Activated naive CD8-positive, alpha-beta T cell treated with anti-CD3 and anti-CD28 coated beads for 36 hours (primary cell): ENCODE results near the gene PATJ. TPM values are rescaled to one million over a fixed set of nuclear protein-coding genes. Genes with fewer than 3 reads are reported as not detected.

Experiments used
- DNase-seq: peaks from one replicate; pipeline ENCODE4 v3.0.0; 2021
- H3K27ac Mint-ChIP-seq: one replicate; pipeline ENCODE4 v1.8.0; 2022; ENCODE audit warnings: mild to moderate bottlenecking, moderate library complexity, mixed read lengths
- H3K27me3 Mint-ChIP-seq: one replicate; pipeline ENCODE4 v1.8.0; 2022; ENCODE audit warnings: mild to moderate bottlenecking, mixed read lengths
- H3K36me3 Mint-ChIP-seq: one replicate; pipeline ENCODE4 v1.8.0; 2021; ENCODE audit warnings: mild to moderate bottlenecking, mixed read lengths
- H3K4me1 Mint-ChIP-seq: one replicate; pipeline ENCODE4 v1.8.0; 2021; ENCODE audit warnings: mixed read lengths
- H3K4me3 Mint-ChIP-seq: one replicate; pipeline ENCODE4 v1.8.0; 2022; ENCODE audit warnings: mild to moderate bottlenecking, moderate library complexity, mixed read lengths
- H3K9me3 Mint-ChIP-seq: one replicate; pipeline ENCODE4 v1.8.0; 2022; ENCODE audit warnings: mixed read lengths
- total RNA-seq, 2 experiments: library from RNA; stranded (reverse); gene quantifications; one replicate each; pipeline ENCODE4 v1.2.3, GENCODE V29; 2021

Gene PATJ
- total RNA-seq, 2 experiments from 2014 or later = 6.8 to 8.9 TPM

- Mint-ChIP-seq H3K36me3 (peaks cover 2% of the 10 kb centered on the region), H3K27ac (no peak overlapping the region), H3K4me1 (peaks cover 14% of the 10 kb centered on the region), H3K9me3 (no peaks in the 10 kb centered on the region), H3K4me3 (no peak overlapping the region), H3K27me3 (no peaks in the 10 kb centered on the region)
- no peak for DNase-seq
Observed at GRCh38 chr1:61979729-61980128, 237.4 kb downstream of the PATJ start.

- no peak overlapping the region for H3K4me3 Mint-ChIP-seq
- H3K27ac Mint-ChIP-seq = no peak overlapping the region
- H3K36me3 Mint-ChIP-seq = peaks cover 2% of the 10 kb centered on the region
Observed at GRCh38 chr1:61980561-61980960, 238.3 kb downstream of the PATJ start.

GRCh38 chr1:61981870-61982660 is 239.8 kb downstream of the PATJ start:
- no peaks in the 10 kb centered on the region for H3K36me3 Mint-ChIP-seq
- H3K4me3 Mint-ChIP-seq = no peak overlapping the region
- no peaks in the 10 kb centered on the region for H3K9me3 Mint-ChIP-seq
- H3K4me1 Mint-ChIP-seq = peaks cover 14% of the 10 kb centered on the region
- no peak overlapping the region for H3K27ac Mint-ChIP-seq
- no peaks in the 10 kb centered on the region for H3K27me3 Mint-ChIP-seq
- no peak for DNase-seq

More at GRCh38 chr1:61980561-61980960, 238.3 kb downstream of the PATJ start:
- Mint-ChIP-seq H3K4me1 (peaks cover 14% of the 10 kb centered on the region), H3K27me3 (no peaks in the 10 kb centered on the region), H3K9me3 (no peaks in the 10 kb centered on the region)
- DNase-seq = peak; percentile 25

GRCh38 chr1:61983236-61983635 is 241.0 kb downstream of the PATJ start:
- no peaks in the 10 kb centered on the region for H3K36me3 Mint-ChIP-seq
- no peaks in the 10 kb centered on the region for H3K27me3 Mint-ChIP-seq
- H3K4me1 Mint-ChIP-seq = peaks cover 10% of the 10 kb centered on the region
- H3K27ac Mint-ChIP-seq = no peak overlapping the region
- no peak overlapping the region for H3K4me3 Mint-ChIP-seq
- H3K9me3 Mint-ChIP-seq = no peaks in the 10 kb centered on the region
- no peak for DNase-seq

GRCh38 chr1:61992257-61992656 is 250.0 kb downstream of the PATJ start:
- Mint-ChIP-seq H3K27ac (no peak overlapping the region), H3K9me3 (no peaks in the 10 kb centered on the region)

GRCh38 chr1:61993331-61993961 is 251.2 kb downstream of the PATJ start:
- H3K4me1 Mint-ChIP-seq = no peaks in the 10 kb centered on the region
- no peak overlapping the region for H3K4me3 Mint-ChIP-seq
- no peaks in the 10 kb centered on the region for H3K27me3 Mint-ChIP-seq
- H3K36me3 Mint-ChIP-seq = peaks cover 23% of the 10 kb centered on the region
- H3K27ac Mint-ChIP-seq = no peak overlapping the region
- no peak for DNase-seq
- H3K9me3 Mint-ChIP-seq = no peaks in the 10 kb centered on the region

More at GRCh38 chr1:61992257-61992656, 250.0 kb downstream of the PATJ start:
- Mint-ChIP-seq H3K4me1 (no peaks in the 10 kb centered on the region), H3K27me3 (no peaks in the 10 kb centered on the region), H3K36me3 (peaks cover 23% of the 10 kb centered on the region), H3K4me3 (no peak overlapping the region)
- DNase-seq = no peak

- Mint-ChIP-seq H3K4me3 (no peak overlapping the region), H3K27me3 (no peaks in the 10 kb centered on the region), H3K4me1 (no peaks in the 10 kb centered on the region), H3K36me3 (peaks cover 30% of the 10 kb centered on the region), H3K27ac (no peak overlapping the region), H3K9me3 (no peaks in the 10 kb centered on the region)
- no peak for DNase-seq
Observed at GRCh38 chr1:61995641-61996040, 253.4 kb downstream of the PATJ start.

- Mint-ChIP-seq H3K36me3 (peaks cover 27% of the 10 kb centered on the region), H3K4me3 (no peak overlapping the region), H3K27me3 (no peaks in the 10 kb centered on the region), H3K27ac (no peak overlapping the region), H3K4me1 (no peaks in the 10 kb centered on the region), H3K9me3 (no peaks in the 10 kb centered on the region)
- DNase-seq = no peak
Observed at GRCh38 chr1:61997123-61997522, 254.8 kb downstream of the PATJ start.

GRCh38 chr1:62003777-62004176 is 261.5 kb downstream of the PATJ start:
- DNase-seq = no peak
- H3K27me3 Mint-ChIP-seq = no peaks in the 10 kb centered on the region
- H3K9me3 Mint-ChIP-seq = no peaks in the 10 kb centered on the region
- H3K27ac Mint-ChIP-seq = no peak overlapping the region
- no peak overlapping the region for H3K4me3 Mint-ChIP-seq
- H3K4me1 Mint-ChIP-seq = no peaks in the 10 kb centered on the region
- H3K36me3 Mint-ChIP-seq = peaks cover 15% of the 10 kb centered on the region

- Mint-ChIP-seq H3K4me3 (no peak overlapping the region), H3K4me1 (no peaks in the 10 kb centered on the region), H3K9me3 (no peaks in the 10 kb centered on the region), H3K27ac (no peak overlapping the region), H3K36me3 (peaks cover 8% of the 10 kb centered on the region), H3K27me3 (no peaks in the 10 kb centered on the region)
- no peak for DNase-seq
Observed at GRCh38 chr1:62006690-62007089, 264.4 kb downstream of the PATJ start.

- Mint-ChIP-seq H3K27me3 (no peaks in the 10 kb centered on the region), H3K4me3 (no peak overlapping the region), H3K9me3 (no peaks in the 10 kb centered on the region), H3K27ac (no peak overlapping the region), H3K4me1 (no peaks in the 10 kb centered on the region), H3K36me3 (peaks cover 14% of the 10 kb centered on the region)
- DNase-seq = no peak
Observed at GRCh38 chr1:62011006-62011405, 268.7 kb downstream of the PATJ start.

- Mint-ChIP-seq H3K9me3 (no peaks in the 10 kb centered on the region), H3K4me1 (no peaks in the 10 kb centered on the region), H3K27ac (no peak overlapping the region), H3K4me3 (no peak overlapping the region), H3K36me3 (peaks cover 14% of the 10 kb centered on the region), H3K27me3 (no peaks in the 10 kb centered on the region)
- no peak for DNase-seq
Observed at GRCh38 chr1:62012095-62012494, 269.8 kb downstream of the PATJ start.

GRCh38 chr1:62012836-62013235 is 270.6 kb downstream of the PATJ start:
- Mint-ChIP-seq H3K27ac (no peak overlapping the region), H3K36me3 (peaks cover 10% of the 10 kb centered on the region), H3K9me3 (no peaks in the 10 kb centered on the region), H3K4me3 (no peak overlapping the region), H3K4me1 (no peaks in the 10 kb centered on the region), H3K27me3 (no peaks in the 10 kb centered on the region)
- no peak for DNase-seq

- Mint-ChIP-seq H3K36me3 (peaks cover 9% of the 10 kb centered on the region), H3K4me1 (no peaks in the 10 kb centered on the region), H3K4me3 (no peak overlapping the region), H3K27ac (no peak overlapping the region), H3K9me3 (no peaks in the 10 kb centered on the region), H3K27me3 (no peaks in the 10 kb centered on the region)
- no peak for DNase-seq
Observed at GRCh38 chr1:62013264-62013663, 271.0 kb downstream of the PATJ start.

- Mint-ChIP-seq H3K4me1 (no peaks in the 10 kb centered on the region), H3K4me3 (no peak overlapping the region), H3K9me3 (peaks cover 2% of the 10 kb centered on the region), H3K27ac (no peak overlapping the region), H3K27me3 (no peaks in the 10 kb centered on the region), H3K36me3 (peaks cover 31% of the 10 kb centered on the region)
- no peak for DNase-seq
Observed at GRCh38 chr1:62022382-62022983, 280.2 kb downstream of the PATJ start.
